Activated naive CD8-positive, alpha-beta T cell (primary cell): ENCODE results near the gene TOMM70.
"Not testable (repeated sequence)": the region's sequence is repeated elsewhere in the genome, so short reads cannot be mapped to it uniquely, and the experiment has no call there.

Experiments used
- H3K27ac Mint-ChIP-seq: one replicate; pipeline ENCODE4 v1.8.0; 2021; ENCODE audit warnings: mixed read lengths
- H3K27me3 Mint-ChIP-seq: one replicate; pipeline ENCODE4 v1.8.0; 2021; ENCODE audit warnings: mixed read lengths
- H3K36me3 Mint-ChIP-seq: one replicate; pipeline ENCODE4 v1.8.0; 2021; ENCODE audit warnings: mixed read lengths
- H3K4me1 Mint-ChIP-seq: one replicate; pipeline ENCODE4 v1.8.0; 2021; ENCODE audit warnings: low read depth, mixed read lengths
- H3K4me3 Mint-ChIP-seq: one replicate; pipeline ENCODE4 v1.8.0; 2021; ENCODE audit warnings: mild to moderate bottlenecking, mixed read lengths
- H3K9me3 Mint-ChIP-seq: one replicate; pipeline ENCODE4 v1.8.0; 2021; ENCODE audit warnings: low read depth, mixed read lengths

TOMM70 gene

GRCh38 chr3:100333051-100333450, 67.8 kb downstream of the TOMM70 start:
- Mint-ChIP-seq H3K36me3 (no peaks in the 10 kb centered on the region), H3K4me3 (peak overlapping the region; percentile 64), H3K9me3 (no peaks in the 10 kb centered on the region), H3K4me1 (peaks cover 18% of the 10 kb centered on the region), H3K27ac (no peak overlapping the region), H3K27me3 (no peaks in the 10 kb centered on the region)

- H3K36me3 Mint-ChIP-seq = peaks cover 8% of the 10 kb centered on the region
- H3K4me3 Mint-ChIP-seq = no peak overlapping the region
- no peak overlapping the region for H3K27ac Mint-ChIP-seq
Observed at GRCh38 chr3:100331660-100332059, 69.2 kb downstream of the TOMM70 start.

GRCh38 chr3:100330651-100331050, 70.2 kb downstream of the TOMM70 start:
- H3K27ac Mint-ChIP-seq = no peak overlapping the region
- no peaks in the 10 kb centered on the region for H3K27me3 Mint-ChIP-seq
- no peak overlapping the region for H3K4me3 Mint-ChIP-seq
- H3K4me1 Mint-ChIP-seq = peaks cover 10% of the 10 kb centered on the region
- H3K9me3 Mint-ChIP-seq = no peaks in the 10 kb centered on the region
- H3K36me3 Mint-ChIP-seq = peaks cover 9% of the 10 kb centered on the region

More at GRCh38 chr3:100331660-100332059, 69.2 kb downstream of the TOMM70 start:
- Mint-ChIP-seq H3K4me1 (peaks cover 16% of the 10 kb centered on the region), H3K9me3 (no peaks in the 10 kb centered on the region), H3K27me3 (no peaks in the 10 kb centered on the region)

GRCh38 chr3:100329800-100330489, 70.9 kb downstream of the TOMM70 start:
- Mint-ChIP-seq H3K4me1 (peaks cover 3% of the 10 kb centered on the region), H3K27ac (no peak overlapping the region), H3K4me3 (no peak overlapping the region), H3K36me3 (peaks cover 11% of the 10 kb centered on the region), H3K27me3 (no peaks in the 10 kb centered on the region), H3K9me3 (no peaks in the 10 kb centered on the region)

GRCh38 chr3:100327377-100327776, 73.5 kb downstream of the TOMM70 start:
- H3K36me3 Mint-ChIP-seq = peaks cover 11% of the 10 kb centered on the region
- not testable (repeated sequence) for H3K4me1 Mint-ChIP-seq, H3K4me3 Mint-ChIP-seq, H3K9me3 Mint-ChIP-seq, H3K27ac Mint-ChIP-seq, H3K27me3 Mint-ChIP-seq

GRCh38 chr3:100325827-100326226, 75.1 kb downstream of the TOMM70 start:
- Mint-ChIP-seq H3K4me3 (no peak overlapping the region), H3K27ac (no peak overlapping the region), H3K4me1 (no peaks in the 10 kb centered on the region), H3K27me3 (no peaks in the 10 kb centered on the region), H3K36me3 (peaks cover 11% of the 10 kb centered on the region), H3K9me3 (no peaks in the 10 kb centered on the region)

GRCh38 chr3:100324044-100324443, 76.8 kb downstream of the TOMM70 start:
- Mint-ChIP-seq H3K4me3 (no peak overlapping the region), H3K4me1 (no peaks in the 10 kb centered on the region), H3K9me3 (no peaks in the 10 kb centered on the region), H3K27ac (no peak overlapping the region), H3K27me3 (no peaks in the 10 kb centered on the region), H3K36me3 (peaks cover 14% of the 10 kb centered on the region)

GRCh38 chr3:100319951-100320350, 80.9 kb downstream of the TOMM70 start:
- Mint-ChIP-seq H3K27ac (no peak overlapping the region), H3K4me3 (no peak overlapping the region), H3K4me1 (peaks cover 8% of the 10 kb centered on the region), H3K36me3 (peaks cover 3% of the 10 kb centered on the region), H3K27me3 (no peaks in the 10 kb centered on the region), H3K9me3 (no peaks in the 10 kb centered on the region)

GRCh38 chr3:100317912-100318311, 83.0 kb downstream of the TOMM70 start:
- Mint-ChIP-seq H3K9me3 (no peaks in the 10 kb centered on the region), H3K27ac (no peak overlapping the region), H3K27me3 (no peaks in the 10 kb centered on the region), H3K36me3 (peaks cover 3% of the 10 kb centered on the region), H3K4me3 (no peak overlapping the region), H3K4me1 (peaks cover 8% of the 10 kb centered on the region)

- H3K27ac Mint-ChIP-seq = no peak overlapping the region
- H3K4me3 Mint-ChIP-seq = no peak overlapping the region
- H3K36me3 Mint-ChIP-seq = peaks cover 3% of the 10 kb centered on the region
- H3K9me3 Mint-ChIP-seq = no peaks in the 10 kb centered on the region
- peaks cover 8% of the 10 kb centered on the region for H3K4me1 Mint-ChIP-seq
- no peaks in the 10 kb centered on the region for H3K27me3 Mint-ChIP-seq
Observed at GRCh38 chr3:100316641-100317069, 84.2 kb downstream of the TOMM70 start.
